Left lung (tissue), 10 donors: ENCODE results near the gene ADAMTSL1. TPM values are rescaled to one million over a fixed set of nuclear protein-coding genes. Genes with fewer than 3 reads are reported as not detected.

Experiments
- ATAC-seq: fragments of 200-7000 bp; cut with Tn5 transposase; one replicate; pipeline ENCODE4 v1.9.1; 2020; ENCODE audit warnings: moderate library complexity
- DNase-seq, 4 donors: peaks; one replicate each; pipeline ENCODE4 v3.0.0-alpha.2; 2013 to 2020
- H3K27ac ChIP-seq, 2 donors: fragments of 200-600 bp; sonication (generic) in 1 of 2; one replicate each; pipeline versions ENCODE4 v1.5.0 to v1.8.0; 2020 to 2021
- H3K27me3 ChIP-seq, 2 donors: fragments of 200-600 bp; sonication (generic) in 1 of 2; one replicate each; pipeline versions ENCODE4 v1.5.0 to v1.8.0; 2020 to 2021
- H3K36me3 ChIP-seq, 2 donors: fragments of 200-600 bp; sonication (generic) in 1 of 2; one replicate each; pipeline versions ENCODE4 v1.5.0 to v1.8.0; 2020 to 2021
- H3K4me1 ChIP-seq, 2 donors: fragments of 200-600 bp; one replicate each; pipeline ENCODE4 v1.8.0; 2021
- H3K4me3 ChIP-seq, 2 donors: fragments of 200-600 bp; sonication (generic) in 1 of 2; one replicate each; pipeline versions ENCODE4 v1.5.0 to v1.8.0; 2020 to 2021; ENCODE audit warnings: mild to moderate bottlenecking in 1 of 2
- H3K9me3 ChIP-seq, 2 donors: fragments of 200-600 bp; sonication (generic) in 1 of 2; one replicate each; pipeline versions ENCODE4 v1.5.0 to v1.8.0; 2020 to 2021
- intact Hi-C, 2 donors: fragments of 100-400 bp; cut with DNase I; formaldehyde crosslinking; loops; one replicate each; pipeline versions ENCODE4 v1.11.2 to v1.14.2; 2022
- polyA plus RNA-seq, 6 donors: library from polyadenylated mRNA; unstranded; fragments of 120-200 nt; gene quantifications; one replicate each; pipeline ENCODE4 v1.2.1, GENCODE V29; 2013; ENCODE audit not compliant: insufficient read length in 6 of 6
- total RNA-seq, 2 donors: library from RNA; stranded (reverse); fragmentation: NEBNext Ultra II Directional; extraction: Animal tissue kit (Norgen Biotek cat#: 25700); gene quantifications; one replicate each; pipeline ENCODE4 v1.2.1, GENCODE V29; 2021
- TF ChIP-seq, protein P1 (sequence below), 2 donors: fragments of 200-600 bp; sonication (generic) in 1 of 2; IDR thresholded peaks; one replicate each; pipeline versions ENCODE4 v1.5.0 to v1.8.0; 2021; ENCODE audit warnings: antibody characterized with exemption in 2 of 2
- donor health status: DM: no; HTN: yes; CAD: no.
- donor health status: DM: no; HTN: no; CAD: no.

Gene ADAMTSL1
- total and polyA plus RNA-seq, 8 donors, result 3.0 to 28.1 (median 17.9) TPM

DNA sequence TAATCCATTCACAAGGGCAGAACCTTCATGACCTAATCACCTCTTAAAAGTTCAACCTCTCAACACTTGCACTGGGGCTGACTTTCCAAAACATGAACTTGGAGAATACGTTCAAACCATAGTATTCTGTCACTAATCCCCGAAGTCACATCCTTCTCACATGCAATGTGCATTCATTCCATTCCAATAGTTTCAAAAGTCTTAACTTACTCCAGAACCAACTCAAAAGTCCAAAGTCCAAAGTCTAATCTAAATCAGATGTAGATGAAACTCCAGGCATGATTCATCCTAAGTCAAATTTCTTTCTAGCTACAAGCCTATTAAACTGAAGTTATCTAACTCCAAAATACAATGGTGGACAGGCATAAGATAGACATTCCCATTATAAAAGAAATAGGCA lies 21.7 kb upstream of the ADAMTSL1 start:
- Histone ChIP-seq H3K27me3 (no peaks in the 10 kb centered on the region), H3K27ac (no peak overlapping the region), H3K4me1 (no peaks in the 10 kb centered on the region), H3K9me3 (no peaks in the 10 kb centered on the region), H3K4me3 (no peak overlapping the region), H3K36me3 (no peaks in the 10 kb centered on the region)
- ATAC-seq (no peak), DNase-seq (no peak)
- TF ChIP-seq, protein P1, sequence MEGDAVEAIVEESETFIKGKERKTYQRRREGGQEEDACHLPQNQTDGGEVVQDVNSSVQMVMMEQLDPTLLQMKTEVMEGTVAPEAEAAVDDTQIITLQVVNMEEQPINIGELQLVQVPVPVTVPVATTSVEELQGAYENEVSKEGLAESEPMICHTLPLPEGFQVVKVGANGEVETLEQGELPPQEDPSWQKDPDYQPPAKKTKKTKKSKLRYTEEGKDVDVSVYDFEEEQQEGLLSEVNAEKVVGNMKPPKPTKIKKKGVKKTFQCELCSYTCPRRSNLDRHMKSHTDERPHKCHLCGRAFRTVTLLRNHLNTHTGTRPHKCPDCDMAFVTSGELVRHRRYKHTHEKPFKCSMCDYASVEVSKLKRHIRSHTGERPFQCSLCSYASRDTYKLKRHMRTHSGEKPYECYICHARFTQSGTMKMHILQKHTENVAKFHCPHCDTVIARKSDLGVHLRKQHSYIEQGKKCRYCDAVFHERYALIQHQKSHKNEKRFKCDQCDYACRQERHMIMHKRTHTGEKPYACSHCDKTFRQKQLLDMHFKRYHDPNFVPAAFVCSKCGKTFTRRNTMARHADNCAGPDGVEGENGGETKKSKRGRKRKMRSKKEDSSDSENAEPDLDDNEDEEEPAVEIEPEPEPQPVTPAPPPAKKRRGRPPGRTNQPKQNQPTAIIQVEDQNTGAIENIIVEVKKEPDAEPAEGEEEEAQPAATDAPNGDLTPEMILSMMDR (IDR thresholded peaks at IDR 0.05), result no peak
- intact Hi-C loops, result no loop called here

DNA sequence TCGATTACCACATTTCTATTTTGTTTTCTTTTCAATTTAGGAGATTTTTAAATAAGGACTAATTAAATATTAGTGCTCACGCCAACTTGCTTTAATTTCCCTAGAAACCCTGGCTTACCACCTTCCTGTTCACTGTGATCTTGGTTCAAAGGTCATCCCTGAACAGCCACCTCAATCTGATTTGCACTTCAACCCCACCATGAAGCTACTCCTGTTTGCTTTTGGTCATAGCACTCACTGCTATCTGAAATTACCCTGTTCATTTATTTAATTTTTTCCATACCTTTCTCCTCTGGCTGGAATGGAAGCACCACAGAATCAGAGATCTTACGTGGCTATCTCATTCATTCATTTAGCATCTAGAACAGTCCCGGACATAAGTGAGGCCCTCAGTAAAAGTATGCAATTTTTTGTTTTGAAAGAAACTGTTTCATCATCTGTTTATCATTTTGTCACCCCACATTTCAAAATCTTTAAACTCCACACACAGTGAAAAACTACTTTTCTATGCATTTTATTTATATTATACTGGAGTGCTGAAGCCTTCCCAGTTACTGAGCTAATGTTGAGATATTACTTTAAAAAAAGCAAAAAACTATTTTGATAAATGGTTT lies 17.2 kb upstream of the ADAMTSL1 start:
- DNase-seq, result no peak
- Histone ChIP-seq H3K4me1 (no peaks in the 10 kb centered on the region), H3K36me3 (no peaks in the 10 kb centered on the region), H3K4me3 (no peak overlapping the region), H3K9me3 (no peaks in the 10 kb centered on the region), H3K27ac (no peak overlapping the region), H3K27me3 (no peaks in the 10 kb centered on the region)
- TF ChIP-seq, protein P1 (IDR thresholded peaks at IDR 0.05), result no peak
- intact Hi-C loops, result no loop called here
- ATAC-seq, result no peak

DNA sequence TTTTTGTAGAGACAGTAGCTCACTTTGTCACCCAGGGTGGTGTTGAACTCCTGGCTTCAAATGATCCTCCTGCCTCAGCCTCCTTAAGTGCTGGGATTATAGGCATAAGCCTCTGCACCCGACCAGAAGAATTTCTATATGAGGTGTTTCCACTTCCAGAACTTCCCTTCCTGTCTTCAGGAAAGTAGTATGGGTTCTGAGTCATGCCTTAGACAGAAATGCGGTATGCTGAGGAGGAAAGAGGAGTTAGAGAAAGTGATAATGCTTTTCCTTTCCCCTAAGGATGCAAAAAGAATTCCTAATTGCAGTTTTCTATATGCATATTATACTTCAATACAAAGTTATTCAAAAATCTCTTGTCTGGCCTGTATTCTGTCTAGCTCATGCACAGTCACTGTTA lies 16.4 kb upstream of the ADAMTSL1 start:
- H3K4me3 ChIP-seq, result no peak overlapping the region
- intact Hi-C loops, result no loop called here
- H3K27ac ChIP-seq, result no peak overlapping the region
- H3K27me3 ChIP-seq, result no peaks in the 10 kb centered on the region
- DNase-seq, result no peak
- no peaks in the 10 kb centered on the region for H3K4me1 ChIP-seq
- no peak for ATAC-seq
- no peaks in the 10 kb centered on the region for H3K9me3 ChIP-seq
- H3K36me3 ChIP-seq, result no peaks in the 10 kb centered on the region
- TF ChIP-seq, protein P1 (IDR thresholded peaks at IDR 0.05), result no peak

DNA sequence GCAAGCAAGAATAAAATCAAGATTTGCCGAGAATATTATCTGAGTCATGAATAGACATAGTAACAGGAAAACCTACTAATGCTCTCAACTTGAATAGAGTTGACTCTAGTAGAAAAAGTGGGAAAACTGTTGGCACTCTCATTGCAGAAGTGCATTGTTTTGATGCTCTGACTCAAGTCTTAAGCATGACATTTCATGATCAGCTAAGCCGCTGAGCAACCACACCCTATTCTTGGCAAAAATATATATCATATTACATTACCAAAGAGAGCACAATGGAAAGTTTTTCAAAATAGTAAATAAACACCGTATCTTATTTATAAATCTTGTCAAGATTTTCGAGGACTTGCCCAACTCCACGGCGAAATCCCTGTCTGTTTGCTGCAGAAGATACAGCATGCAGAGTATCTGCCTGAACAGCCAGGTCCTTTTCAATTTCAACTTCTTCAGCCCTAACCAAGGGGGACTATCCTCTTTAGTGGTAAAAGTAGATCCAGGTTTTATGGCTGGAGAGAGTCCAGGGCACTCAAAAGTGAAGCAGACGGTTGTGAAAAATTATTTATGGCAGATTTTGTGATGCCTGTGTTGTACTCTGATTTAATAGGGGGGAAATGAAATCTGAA lies 13.9 kb upstream of the ADAMTSL1 start:
- intact Hi-C loops, result no loop called here
- Histone ChIP-seq H3K27me3 (no peaks in the 10 kb centered on the region), H3K36me3 (no peaks in the 10 kb centered on the region), H3K4me3 (no peak overlapping the region), H3K4me1 (no peaks in the 10 kb centered on the region), H3K27ac (no peak overlapping the region), H3K9me3 (no peaks in the 10 kb centered on the region)
- TF ChIP-seq, protein P1 (IDR thresholded peaks at IDR 0.05), result no peak
- DNase-seq (no peak), ATAC-seq (no peak)

DNA sequence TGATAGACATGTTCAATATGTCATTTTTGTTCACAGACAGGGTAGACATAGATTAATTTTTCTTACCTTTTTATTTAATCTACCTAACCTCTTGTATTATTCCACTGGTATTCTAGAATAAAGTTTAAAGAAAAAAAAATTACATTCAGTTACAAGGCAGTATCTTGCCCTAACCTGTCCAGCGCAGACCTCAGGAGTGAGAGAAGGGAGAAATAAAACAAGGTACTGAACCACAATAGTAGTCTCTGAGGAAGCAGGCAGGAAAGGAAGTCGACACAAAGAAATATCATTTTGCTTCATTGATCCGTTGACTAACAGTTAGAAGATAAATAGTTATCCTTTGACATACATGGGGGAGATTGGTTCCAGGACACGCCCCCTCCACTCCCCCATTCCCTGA lies 12.5 kb upstream of the ADAMTSL1 start:
- H3K4me1 ChIP-seq, result no peaks in the 10 kb centered on the region
- intact Hi-C loops, result no loop called here
- no peaks in the 10 kb centered on the region for H3K9me3 ChIP-seq
- DNase-seq (no peak), ATAC-seq (no peak)
- no peak overlapping the region for H3K27ac ChIP-seq
- H3K36me3 ChIP-seq, result no peaks in the 10 kb centered on the region
- no peaks in the 10 kb centered on the region for H3K27me3 ChIP-seq
- no peak overlapping the region for H3K4me3 ChIP-seq
- TF ChIP-seq, protein P1 (IDR thresholded peaks at IDR 0.05), result no peak
